ENCODE results near the gene TPO. TPM values are rescaled to one million over a fixed set of nuclear protein-coding genes. Genes with fewer than 3 reads are reported as not detected.
"Not testable (repeated sequence)": the region's sequence is repeated elsewhere in the genome, so short reads cannot be mapped to it uniquely, and the experiment has no call there.

TPO gene
- total RNA-seq, 1 donor from 2014 or later = 7.0 TPM

GRCh38 chr2:1477196-1478040 is 64.2 kb downstream of the TPO start:
- intact Hi-C loops (cut with DNase I) = no loop called here
- DNase-seq (no peak), ATAC-seq (ENCODE audit: poor library complexity) (no peak)

- no peak for ATAC-seq (ENCODE audit: poor library complexity)
- intact Hi-C loops (cut with DNase I) = no loop called here
- DNase-seq = no peak
Measured at GRCh38 chr2:1478311-1479305, 65.3 kb downstream of the TPO start.

- intact Hi-C loops (cut with DNase I) = no loop called here
- DNase-seq (peak; percentile 4), ATAC-seq (ENCODE audit: poor library complexity) (no peak)
Measured at GRCh38 chr2:1479346-1479745, 66.1 kb downstream of the TPO start.

GRCh38 chr2:1480671-1481076 is 67.4 kb downstream of the TPO start:
- ATAC-seq (ENCODE audit: poor library complexity) (no peak), DNase-seq (no peak)
- intact Hi-C loops (cut with DNase I) = no loop called here

- DNase-seq = no peak
- intact Hi-C loops (cut with DNase I) = no loop called here
- no peak for ATAC-seq (ENCODE audit: poor library complexity)
Measured at GRCh38 chr2:1481406-1482252, 68.4 kb downstream of the TPO start.

- DNase-seq = no peak
- intact Hi-C loops (cut with DNase I) = no loop called here
- ATAC-seq (ENCODE audit: poor library complexity) = no peak
Measured at GRCh38 chr2:1482253-1482675, 69.0 kb downstream of the TPO start.

GRCh38 chr2:1482981-1483380 is 69.7 kb downstream of the TPO start:
- ATAC-seq (ENCODE audit: poor library complexity) (no peak), DNase-seq (peak; percentile 4)
- intact Hi-C loops (cut with DNase I) = no loop called here

GRCh38 chr2:1483551-1483950 is 70.3 kb downstream of the TPO start:
- ATAC-seq (ENCODE audit: poor library complexity) (no peak), DNase-seq (peak; percentile 6)
- intact Hi-C loops (cut with DNase I) = no loop called here

GRCh38 chr2:1484131-1484884 is 71.0 kb downstream of the TPO start:
- peak; percentile 22 for DNase-seq
- no peak for ATAC-seq (ENCODE audit: poor library complexity)
- intact Hi-C loops (cut with DNase I) = no loop called here

- intact Hi-C loops (cut with DNase I) = no loop called here
- DNase-seq = no peak
- no peak for ATAC-seq (ENCODE audit: poor library complexity)
Measured at GRCh38 chr2:1486670-1487069, 73.4 kb downstream of the TPO start.

- no peak for ATAC-seq (ENCODE audit: poor library complexity)
- intact Hi-C loops (cut with DNase I) = no loop called here
Measured at GRCh38 chr2:1487758-1488157, 74.5 kb downstream of the TPO start.

GRCh38 chr2:1488181-1488671 is 75.0 kb downstream of the TPO start:
- ATAC-seq (ENCODE audit: poor library complexity) (no peak), DNase-seq (peak; percentile 14)
- intact Hi-C loops (cut with DNase I) = no loop called here

More at GRCh38 chr2:1487758-1488157, 74.5 kb downstream of the TPO start:
- DNase-seq = peak; percentile 26

- ATAC-seq (ENCODE audit: poor library complexity) (no peak), DNase-seq (peak; percentile 25)
- intact Hi-C loops (cut with DNase I) = no loop called here
Measured at GRCh38 chr2:1488851-1489250, 75.6 kb downstream of the TPO start.

GRCh38 chr2:1489486-1489885 is 76.2 kb downstream of the TPO start:
- no peak for ATAC-seq (ENCODE audit: poor library complexity)
- DNase-seq = peak; percentile 10
- intact Hi-C loops (cut with DNase I) = no loop called here

GRCh38 chr2:1490381-1490780 is 77.1 kb downstream of the TPO start:
- peak; percentile 22 for DNase-seq
- intact Hi-C loops (cut with DNase I); ATAC-seq (ENCODE audit: poor library complexity): not testable (repeated sequence)

GRCh38 chr2:1491751-1492150 is 78.5 kb downstream of the TPO start:
- ATAC-seq (ENCODE audit: poor library complexity) = no peak
- intact Hi-C loops (cut with DNase I) = no loop called here
- DNase-seq = peak; percentile 27

GRCh38 chr2:1492231-1492630 is 79.0 kb downstream of the TPO start:
- intact Hi-C loops (cut with DNase I); ATAC-seq (ENCODE audit: poor library complexity): not testable (repeated sequence)
- DNase-seq = peak; percentile 19

Data from Right ventricle myocardium superior (tissue), 1 donor.